HG03521 (cell line): ENCODE measurements around the gene NELL1.
"Not testable (repeated sequence)": the region's sequence is repeated elsewhere in the genome, so short reads cannot be mapped to it uniquely, and the experiment has no call there.

Experiments used
- ATAC-seq: cut with Tn5 transposase; IDR thresholded peaks from one replicate; pipeline ENCODE4 v1.9.1; 2021; ENCODE audit warnings: mild to moderate bottlenecking, moderate library complexity; ENCODE audit not compliant: unreplicated experiment

NELL1 gene

GRCh38 chr11:21072558-21072957, 403.2 kb downstream of the NELL1 start:
- ATAC-seq, result no peak

GRCh38 chr11:21082853-21083252, 413.5 kb downstream of the NELL1 start:
- ATAC-seq, result no peak

DNA sequence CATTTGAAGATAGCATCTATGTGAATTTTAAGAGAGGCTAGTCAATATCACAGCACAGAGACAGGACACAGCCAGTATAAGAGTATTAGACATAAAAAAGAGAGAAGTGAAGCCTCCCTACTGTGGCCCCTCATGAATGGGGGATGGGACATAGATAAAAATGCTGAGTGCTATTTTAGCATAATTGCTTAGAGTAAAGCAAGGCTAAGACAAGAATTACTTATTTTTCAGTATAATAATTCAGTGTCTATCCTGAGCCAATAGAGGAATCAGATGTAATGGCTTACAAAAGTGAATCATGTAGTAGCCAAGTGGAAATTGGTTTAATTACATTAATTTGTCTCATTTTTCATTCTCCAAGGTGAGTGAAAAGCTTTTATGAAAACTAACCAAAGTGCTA, 419.5 kb downstream of the NELL1 start:
- ATAC-seq, result no peak

DNA sequence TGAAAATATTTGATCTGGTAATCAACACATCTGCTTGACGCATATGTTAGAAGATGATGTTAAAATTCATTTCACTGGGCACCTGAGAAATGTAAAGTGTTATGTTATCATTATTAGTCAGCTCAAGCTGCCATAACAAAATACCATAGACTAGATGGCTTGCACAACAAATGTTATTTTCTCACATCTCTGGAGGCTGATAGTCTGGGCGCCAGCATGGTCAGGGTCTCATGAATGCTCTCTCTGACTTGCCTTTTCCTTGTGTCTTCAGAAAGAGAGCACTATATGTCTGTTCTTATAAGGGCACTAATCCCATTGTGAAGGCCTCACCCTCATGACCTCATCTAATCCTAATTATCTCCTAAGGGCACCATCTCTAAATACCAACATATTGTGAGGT, 435.3 kb downstream of the NELL1 start:
- ATAC-seq, result no peak

GRCh38 chr11:21105196-21105917, 436.0 kb downstream of the NELL1 start:
- ATAC-seq, result no peak

- no peak for ATAC-seq
These were observed 440.0 kb downstream of the NELL1 start for GRCh38 chr11:21109341-21109740.

DNA sequence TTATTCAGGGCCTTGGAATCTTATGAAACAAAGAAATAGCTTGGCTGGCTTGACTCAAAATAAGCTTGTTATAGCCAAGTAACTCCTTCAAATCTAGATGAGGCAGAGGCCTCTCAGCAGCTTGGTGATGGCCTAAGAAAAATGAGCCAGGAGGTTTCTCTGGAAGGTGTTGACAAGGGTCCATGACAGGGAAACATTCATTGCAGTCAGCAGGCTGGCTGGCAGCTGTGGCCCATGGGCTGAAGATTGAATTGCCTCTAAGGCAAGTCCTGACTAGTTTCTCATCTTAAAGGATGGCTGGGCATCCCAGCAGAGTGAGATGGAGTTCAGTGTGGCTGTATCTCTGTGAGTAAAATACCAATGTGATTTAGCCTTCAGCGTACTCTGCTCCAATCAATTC, 441.0 kb downstream of the NELL1 start:
- ATAC-seq, result no peak

GRCh38 chr11:21113876-21114275, 444.5 kb downstream of the NELL1 start:
- no peak for ATAC-seq

DNA sequence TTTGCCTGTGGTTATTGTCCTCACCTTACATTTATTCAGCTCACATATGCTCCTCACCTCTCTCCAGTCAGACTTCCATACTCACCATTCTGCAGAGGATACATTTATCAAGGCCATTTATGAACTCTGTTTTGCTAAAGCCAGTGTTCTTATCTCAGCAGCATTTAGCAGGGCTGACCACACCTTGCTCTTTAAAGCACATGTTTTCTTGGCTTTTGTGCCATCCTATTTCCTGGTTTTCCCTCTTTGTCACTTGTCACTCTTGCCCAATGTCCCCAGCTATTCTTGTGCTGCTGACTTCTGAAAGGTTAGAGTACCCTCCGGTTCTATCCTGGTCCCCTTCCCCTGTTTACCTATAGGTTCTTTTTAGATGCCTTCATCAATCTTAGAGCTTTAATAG, 446.6 kb downstream of the NELL1 start:
- no peak for ATAC-seq

DNA sequence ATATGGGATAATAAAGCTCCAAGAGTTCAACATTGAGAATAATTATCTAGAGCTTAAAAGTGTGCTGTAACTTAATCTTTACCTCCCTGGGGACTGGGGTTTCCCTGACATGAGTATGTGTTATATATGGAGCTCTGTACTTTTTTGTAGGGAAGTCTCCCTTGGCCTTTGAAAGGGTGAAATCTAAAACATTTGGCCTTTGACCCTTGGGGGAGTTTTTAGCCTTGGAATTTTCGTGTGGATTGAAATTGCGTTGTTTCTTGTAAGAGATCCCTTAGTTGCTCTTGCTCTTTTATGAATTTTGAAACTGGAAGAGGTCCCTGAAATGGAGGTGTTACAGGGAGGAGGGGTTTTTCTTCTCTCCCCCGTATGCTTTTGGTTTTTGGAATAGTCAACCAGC, 450.0 kb downstream of the NELL1 start:
- no peak for ATAC-seq

- no peak for ATAC-seq
These were observed 452.6 kb downstream of the NELL1 start for GRCh38 chr11:21121991-21122390.

DNA sequence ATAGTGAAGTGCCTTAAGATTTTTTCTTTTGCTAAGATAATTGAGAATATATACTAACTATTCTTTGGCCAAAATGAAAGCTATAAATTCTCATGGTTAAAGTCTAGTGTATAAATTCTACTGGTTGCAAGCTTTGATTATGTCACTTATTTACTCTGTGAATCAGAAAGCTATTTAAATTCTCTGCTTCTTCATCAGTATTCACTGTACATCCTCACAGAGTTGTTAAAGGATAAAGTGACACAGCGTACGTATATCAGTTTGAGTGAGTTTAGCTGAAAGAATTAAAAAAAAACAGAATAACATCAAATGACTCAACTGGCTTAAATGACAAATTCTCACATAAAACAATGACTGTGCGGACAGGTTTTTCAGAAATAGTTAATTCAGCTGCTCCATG, 453.1 kb downstream of the NELL1 start:
- ATAC-seq, result no peak

DNA sequence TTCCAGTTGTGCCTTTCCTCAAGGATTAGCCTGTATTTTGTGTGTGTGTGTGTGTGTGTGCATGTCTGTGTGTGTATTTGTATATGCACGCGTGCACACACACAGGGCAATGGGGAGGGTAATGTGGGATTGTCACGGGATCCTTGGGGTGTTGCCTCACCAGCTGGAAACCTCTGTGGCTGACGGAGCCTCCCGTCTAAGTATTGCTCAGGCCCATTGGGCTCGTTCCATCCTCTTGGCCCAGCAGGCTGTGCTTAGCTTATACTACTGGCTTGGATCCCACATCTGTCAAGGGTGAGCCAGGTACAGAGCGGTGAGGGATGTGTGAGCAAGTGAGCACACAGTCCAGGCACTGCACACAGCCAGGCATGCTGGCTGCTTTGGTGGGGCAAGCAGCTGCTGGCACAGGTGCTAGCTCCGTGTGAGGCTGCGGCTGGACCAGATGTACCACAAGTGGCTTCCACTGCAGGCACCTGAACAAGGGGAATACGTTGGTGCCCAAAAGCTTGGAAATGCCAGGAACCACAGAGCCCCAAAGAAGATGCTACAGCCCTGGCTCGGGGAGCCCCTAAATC, 462.8 kb downstream of the NELL1 start:
- ATAC-seq, result no peak

GRCh38 chr11:21133244-21133643, 463.9 kb downstream of the NELL1 start:
- ATAC-seq, result no peak

DNA sequence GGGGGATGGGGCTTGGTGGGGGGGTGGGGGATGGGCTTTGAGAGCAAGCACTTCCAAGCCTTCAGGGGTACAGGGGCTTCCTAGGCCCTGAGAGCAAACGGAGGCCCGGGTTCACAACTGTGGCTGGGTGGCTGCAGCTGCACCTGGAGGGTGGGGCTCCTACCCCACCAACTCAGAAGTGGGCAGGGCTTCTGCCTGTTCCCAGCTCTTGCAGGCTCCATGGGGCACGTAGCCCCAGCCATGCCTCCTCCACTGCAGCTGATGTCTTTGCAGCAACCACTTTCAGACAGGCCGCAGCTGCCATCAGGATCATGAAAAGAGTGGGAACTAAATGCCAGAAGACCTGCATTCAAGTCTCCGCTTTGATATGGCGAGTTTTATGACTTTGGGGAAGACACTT, 464.3 kb downstream of the NELL1 start:
- ATAC-seq, result no peak

DNA sequence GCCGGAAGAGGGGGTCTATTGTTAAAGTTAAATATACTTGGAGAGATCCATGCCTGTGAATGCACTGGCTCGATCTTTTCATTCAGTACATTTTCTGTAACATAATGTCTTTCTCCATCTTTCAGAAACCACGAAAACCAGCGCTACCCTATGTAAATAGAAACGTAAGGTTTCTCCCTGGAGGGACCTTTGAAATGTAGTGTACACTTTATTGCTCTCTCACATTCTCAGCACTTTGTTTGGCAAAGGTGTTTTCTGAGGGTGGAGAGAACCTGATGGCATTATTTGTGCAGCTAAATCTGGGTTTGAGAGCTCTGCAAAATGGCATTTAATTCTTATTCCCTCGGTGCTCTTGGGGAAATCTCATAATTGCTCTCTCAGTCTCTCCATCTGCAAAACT, 468.4 kb downstream of the NELL1 start:
- ATAC-seq, result no peak

DNA sequence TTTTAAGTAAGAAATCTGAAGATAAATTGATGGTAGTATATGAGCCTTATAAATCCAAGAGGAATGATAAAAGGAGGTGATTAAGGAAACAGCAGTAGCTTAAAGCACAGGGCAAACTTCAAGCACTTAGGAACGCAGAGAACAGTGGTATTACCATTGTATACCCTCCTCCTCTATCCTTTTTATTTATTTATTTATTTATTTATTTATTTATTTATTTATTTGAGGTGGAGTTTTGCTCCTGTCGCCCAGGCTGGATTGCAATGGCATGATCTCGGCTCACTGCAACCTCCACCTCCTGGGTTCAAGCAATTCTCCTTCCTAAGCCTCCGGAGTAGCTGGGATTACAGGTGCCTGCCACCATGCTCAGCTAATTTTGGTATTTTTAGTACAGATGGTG, 472.2 kb downstream of the NELL1 start:
- ATAC-seq, result not testable (repeated sequence)

DNA sequence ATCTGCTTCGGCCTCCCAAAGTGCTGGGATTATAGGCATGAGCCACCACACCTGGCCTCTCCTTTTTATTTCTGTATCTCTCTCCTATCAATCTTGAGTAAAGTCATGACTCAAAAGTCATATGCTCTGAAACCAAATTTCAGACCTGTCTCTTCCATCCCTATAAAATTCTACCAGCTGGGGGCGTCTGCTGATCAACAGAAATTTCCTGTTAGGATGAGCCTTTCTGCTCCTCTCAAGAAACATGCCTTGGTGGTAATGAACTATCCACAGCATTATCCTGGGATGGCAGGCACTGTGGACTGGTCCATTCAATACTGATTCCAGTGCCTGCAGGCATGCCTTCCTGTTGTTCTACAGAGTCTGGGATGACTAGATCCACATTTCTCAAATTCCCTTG, 472.6 kb downstream of the NELL1 start:
- no peak for ATAC-seq

DNA sequence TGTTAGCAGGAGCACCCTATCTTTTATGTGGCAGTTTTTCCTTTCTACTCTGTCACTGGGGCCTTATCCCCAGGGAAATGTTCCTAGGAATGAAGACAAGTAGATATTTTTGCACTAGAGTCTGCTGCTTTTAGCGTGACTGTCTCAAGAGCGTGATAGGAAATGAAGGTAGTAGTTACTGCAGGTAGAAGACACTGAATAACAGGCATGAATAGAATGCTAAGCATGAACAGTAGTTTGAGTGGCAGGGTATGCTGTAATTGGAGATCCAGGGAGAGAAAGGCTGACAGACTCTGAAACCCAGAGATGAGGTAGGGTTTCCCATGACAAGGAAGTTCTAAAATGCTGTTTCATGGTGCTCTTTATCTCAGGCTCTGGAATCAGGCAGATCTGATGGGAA, 475.1 kb downstream of the NELL1 start:
- ATAC-seq, result no peak

- no peak for ATAC-seq
These were observed 479.0 kb downstream of the NELL1 start for GRCh38 chr11:21148376-21148775.

DNA sequence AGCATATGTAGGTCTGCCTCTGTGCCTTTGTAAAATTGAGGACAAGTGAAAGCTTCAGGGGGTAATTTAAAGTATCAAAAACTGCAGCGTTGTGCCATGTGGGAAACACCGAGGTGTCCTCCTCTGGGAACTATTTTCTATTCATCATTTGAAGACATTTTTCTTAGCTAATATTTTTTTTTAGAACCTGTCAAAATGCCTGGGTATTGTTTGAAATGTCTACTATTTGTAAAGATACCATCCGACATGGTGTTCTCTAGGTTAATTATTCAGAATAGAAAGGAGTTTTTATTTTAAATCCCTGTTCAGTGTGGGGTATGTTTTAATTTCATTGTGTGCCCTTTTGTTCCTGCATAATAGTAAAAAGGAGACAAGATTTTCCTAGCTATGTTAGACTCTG, 490.8 kb downstream of the NELL1 start:
- ATAC-seq, result no peak

GRCh38 chr11:21169639-21170038, 500.3 kb downstream of the NELL1 start:
- no peak for ATAC-seq

- no peak for ATAC-seq
These were observed 504.1 kb downstream of the NELL1 start for GRCh38 chr11:21173476-21173875.
